H9 (cell line): Measurements from ENCODE around the gene DOCK2. TPM values are rescaled to one million over a fixed set of nuclear protein-coding genes. Genes with fewer than 3 reads are reported as not detected.

Source experiments
- DNase-seq: peaks from one replicate; pipeline ENCODE4 v3.0.0-alpha.2; 2017
- H2AFZ ChIP-seq: one replicate; pipeline ENCODE4 v1.6.1; 2013; ENCODE audit warnings: mild to moderate bottlenecking, low read length, control low read depth, moderate library complexity
- H2AK5ac ChIP-seq: 2 replicates; pipeline ENCODE4 v1.6.1; 2013; ENCODE audit warnings: low read length, control low read depth, mixed read lengths; ENCODE audit not compliant: insufficient read length
- H2BK120ac ChIP-seq: one replicate; pipeline ENCODE4 v1.6.1; 2013; ENCODE audit warnings: low read depth, mild to moderate bottlenecking, low read length, control low read depth, inconsistent platforms; ENCODE audit not compliant: poor library complexity, severe bottlenecking
- H2BK12ac ChIP-seq: 2 replicates; pipeline ENCODE4 v1.6.1; 2013; ENCODE audit warnings: low read length, control low read depth, mixed read lengths, low read depth; ENCODE audit not compliant: insufficient read length
- H2BK15ac ChIP-seq: 2 replicates; pipeline ENCODE4 v1.6.1; 2013; ENCODE audit warnings: low read depth, low read length, control low read depth
- H2BK20ac ChIP-seq: one replicate; pipeline ENCODE4 v1.6.1; 2013; ENCODE audit warnings: low read depth, mild to moderate bottlenecking, low read length, control low read depth, inconsistent platforms; ENCODE audit not compliant: poor library complexity, severe bottlenecking
- H2BK5ac ChIP-seq: 2 replicates; pipeline ENCODE4 v1.6.1; 2013; ENCODE audit warnings: low read length, control low read depth, mixed read lengths; ENCODE audit not compliant: insufficient read length
- H3K14ac ChIP-seq: 2 replicates; pipeline ENCODE4 v1.6.1; 2013; ENCODE audit warnings: low read length, control low read depth; ENCODE audit not compliant: insufficient read depth
- H3K18ac ChIP-seq: 2 replicates; pipeline ENCODE4 v1.6.1; 2013; ENCODE audit warnings: low read depth, mild to moderate bottlenecking, mixed read lengths, low read length, control low read depth; ENCODE audit not compliant: insufficient read length
- H3K23ac ChIP-seq: 2 replicates; pipeline ENCODE4 v1.6.1; 2013; ENCODE audit warnings: low read length, control low read depth, mixed read lengths, low read depth; ENCODE audit not compliant: insufficient read length
- H3K23me2 ChIP-seq: 2 replicates; pipeline ENCODE4 v1.6.1; 2013; ENCODE audit warnings: low read depth, mild to moderate bottlenecking, mixed read lengths, low read length, control low read depth; ENCODE audit not compliant: insufficient read length, poor library complexity, severe bottlenecking
- H3K27ac ChIP-seq: 2 replicates; pipeline ENCODE4 v1.5.1; 2013; ENCODE audit warnings: low read length, control low read depth, mixed read lengths, low read depth; ENCODE audit not compliant: insufficient read length
- H3K27me3 ChIP-seq: 2 replicates; pipeline ENCODE4 v1.6.1; 2013; ENCODE audit warnings: low read length, control low read depth, inconsistent platforms; ENCODE audit not compliant: insufficient read depth
- H3K4ac ChIP-seq: 2 replicates; pipeline ENCODE4 v1.6.1; 2013; ENCODE audit warnings: low read depth, mild to moderate bottlenecking, control low read depth, inconsistent platforms, low read length, moderate library complexity
- H3K4me1 ChIP-seq: 2 replicates; pipeline ENCODE4 v1.6.1; 2013; ENCODE audit warnings: low read length, control low read depth, inconsistent platforms; ENCODE audit not compliant: insufficient read depth
- H3K4me2 ChIP-seq: 2 replicates; pipeline ENCODE4 v1.6.1; 2013; ENCODE audit warnings: low read length, control low read depth, mixed read lengths; ENCODE audit not compliant: insufficient read length, insufficient read depth
- H3K56ac ChIP-seq: 2 replicates; pipeline ENCODE4 v1.6.1; 2013; ENCODE audit warnings: low read depth, mild to moderate bottlenecking, mixed read lengths, low read length, control low read depth; ENCODE audit not compliant: insufficient read length
- H3K79me1 ChIP-seq: 2 replicates; pipeline ENCODE4 v1.6.1; 2013; ENCODE audit warnings: low read depth, mild to moderate bottlenecking, moderate library complexity, low read length, control low read depth, inconsistent platforms; ENCODE audit not compliant: insufficient read depth, poor library complexity, severe bottlenecking
- H3K79me2 ChIP-seq: 2 replicates; pipeline ENCODE4 v1.6.1; 2013; ENCODE audit warnings: low read length, control low read depth, inconsistent platforms; ENCODE audit not compliant: insufficient read depth
- H3K9ac ChIP-seq: 2 replicates; pipeline ENCODE4 v1.6.1; 2013; ENCODE audit warnings: low read length, control low read depth, mixed read lengths; ENCODE audit not compliant: insufficient read length; ENCODE audit errors: extremely low read depth
- H3K9me3 ChIP-seq: one replicate; pipeline ENCODE4 v1.6.1; 2013; ENCODE audit warnings: low read depth, low read length, inconsistent platforms; ENCODE audit not compliant: control insufficient read depth
- H3T11ph ChIP-seq: one replicate; pipeline ENCODE4 v1.6.1; 2013; ENCODE audit warnings: mild to moderate bottlenecking, low read length, control low read depth, inconsistent platforms
- H4K20me1 ChIP-seq: one replicate; pipeline ENCODE4 v1.6.1; 2013; ENCODE audit not compliant: control insufficient read depth, insufficient read length, insufficient read depth
- H4K5ac ChIP-seq: 2 replicates; pipeline ENCODE4 v1.6.1; 2013; ENCODE audit warnings: low read depth, mild to moderate bottlenecking, mixed read lengths, low read length, control low read depth; ENCODE audit not compliant: insufficient read length
- H4K8ac ChIP-seq: replicated peaks from 2 replicates; pipeline ENCODE4 v1.6.1; 2013; ENCODE audit warnings: low read length, control low read depth, mixed read lengths, low read depth; ENCODE audit not compliant: insufficient read length
- H4K91ac ChIP-seq: 2 replicates; pipeline ENCODE4 v1.6.1; 2013; ENCODE audit warnings: low read depth, mild to moderate bottlenecking, moderate library complexity, mixed read lengths, low read length, control low read depth; ENCODE audit not compliant: insufficient read length
- H3K27ac Mint-ChIP-seq, 3 experiments: 2 replicates in 2 of 3; 3 replicates in 1 of 3; pipeline ENCODE4 v1.8.0; 2020 to 2021; ENCODE audit warnings: mixed read lengths in 3 of 3, mild to moderate bottlenecking in 1 of 3, moderate library complexity in 1 of 3
- H3K27me3 Mint-ChIP-seq: 2 replicates; pipeline ENCODE4 v1.8.0; 2021; ENCODE audit warnings: low read depth, mild to moderate bottlenecking, moderate library complexity, mixed read lengths
- H3K36me3 Mint-ChIP-seq, 3 experiments: 2 replicates in 2 of 3; 3 replicates in 1 of 3; pipeline ENCODE4 v1.8.0; 2020 to 2021; ENCODE audit warnings: low read depth in 3 of 3, mixed read lengths in 3 of 3; ENCODE audit not compliant: insufficient read depth in 1 of 3
- H3K4me1 Mint-ChIP-seq, 2 experiments: 2 replicates each; pipeline ENCODE4 v1.8.0; 2020; ENCODE audit warnings: mixed read lengths in 2 of 2
- H3K4me3 Mint-ChIP-seq, 2 experiments: 2 replicates in 1 of 2; 3 replicates in 1 of 2; pipeline ENCODE4 v1.8.0; 2020 to 2021; ENCODE audit warnings: mild to moderate bottlenecking in 2 of 2, mixed read lengths in 2 of 2, moderate library complexity in 1 of 2
- H3K9me3 Mint-ChIP-seq, 2 experiments: 2 replicates in 1 of 2; 3 replicates in 1 of 2; pipeline ENCODE4 v1.8.0; 2020; ENCODE audit warnings: mild to moderate bottlenecking in 2 of 2, mixed read lengths in 2 of 2, moderate library complexity in 1 of 2
- CTCF ChIP-seq: fragments of 200-600 bp; sonication (generic); conservative IDR thresholded peaks from 3 replicates; pipeline ENCODE4 v1.8.0; 2021; ENCODE audit warnings: antibody characterized with exemption, mild to moderate bottlenecking
- WGBS: extraction: QIAGEN DNeasy Blood & Tissue Kit; methylation state at CpG from one replicate; pipeline ENCODE4 v1.1.7; 2013; ENCODE audit warnings: missing lambda C conversion rate, low lambda C conversion rate, mixed read lengths; ENCODE audit not compliant: insufficient read length; ENCODE audit errors: extremely low coverage; 5-methylcytosine and 5-hydroxymethylcytosine counted together
- total RNA-seq: library from RNA; stranded (reverse); gene quantifications from 2 replicates; pipeline ENCODE4 v1.2.1, GENCODE V29; 2021

DOCK2 gene
- total RNA-seq, 1 experiment from 2014 or later, result 7.8 TPM

- WGBS, result no CpG with 5 or more reads among the region's 1 CpG
- H3K9me3 Mint-ChIP-seq, result peaks cover 2 to 8% of the 10 kb centered on the region in 2 experiments; a peak in 3 of 5 replicates
These were observed 4.1 kb upstream of the DOCK2 start for GRCh38 chr5:169632946-169633345.

More at GRCh38 chr5:169632946-169633345, 4.1 kb upstream of the DOCK2 start:
- Histone ChIP-seq H3K9ac (no peak overlapping the region), H2BK120ac (no peak overlapping the region), H4K5ac (no peak overlapping the region), H3K23ac (no peak overlapping the region), H2BK5ac (no peak overlapping the region), H3K79me1 (no peaks in the 10 kb centered on the region), H3K9me3 (no peaks in the 10 kb centered on the region), H3K27ac (no peak overlapping the region), H3K27me3 (no peaks in the 10 kb centered on the region), H2BK15ac (no peak overlapping the region), H4K91ac (no peak overlapping the region), H2BK12ac (no peak overlapping the region), H4K8ac (no peak overlapping the region), H3K56ac (no peak overlapping the region), H2AFZ (no peak overlapping the region), H2AK5ac (no peak overlapping the region), H2BK20ac (no peak overlapping the region), H3K4me2 (no peak overlapping the region), H3K23me2 (peaks cover 6% of the 10 kb centered on the region), H3K18ac (no peak overlapping the region), H3K79me2 (no peaks in the 10 kb centered on the region), H3K4me1 (no peaks in the 10 kb centered on the region; the same call in 1 of the 2 replicates), H3T11ph (no peak overlapping the region), H4K20me1 (no peaks in the 10 kb centered on the region), H3K14ac (no peak overlapping the region), H3K4ac (no peak overlapping the region)
- Mint-ChIP-seq H3K4me3 (no peak overlapping the region; a peak in 1 of 5 replicates), H3K36me3 (peaks cover 0 to 2% (median 0%) of the 10 kb centered on the region in 3 experiments; a peak in 1 of 7 replicates), H3K4me1 (peaks cover 3 to 9% of the 10 kb centered on the region in 2 experiments; a peak in 3 of 4 replicates), H3K27me3 (peaks cover 19% of the 10 kb centered on the region), H3K27ac (no peak overlapping the region)
- DNase-seq, result no peak
- TF ChIP-seq CTCF, result no peak
